CD4-positive, alpha-beta T cell (primary cell): ENCODE measurements around the gene PRPH. TPM values are rescaled to one million over a fixed set of nuclear protein-coding genes. Genes with fewer than 3 reads are reported as not detected.

Experiments
- ATAC-seq: fragments of 200-7000 bp; cut with Tn5 transposase; one replicate; pipeline ENCODE4 v1.10.0; 2022; ENCODE audit warnings: mild to moderate bottlenecking; ENCODE audit not compliant: poor library complexity
- CTCF ChIA-PET: fragments of 350-600 bp; sonication (Branson Sonifier 250); formaldehyde crosslinking; loops from one replicate; lab custom pipeline; 2021; ENCODE audit warnings: antibody characterized with exemption, inconsistent platforms; lab: Charles Lee
- POLR2A ChIA-PET: fragments of 350-600 bp; sonication (Branson Sonifier 250); formaldehyde crosslinking; loops from one replicate; lab custom pipeline; 2021; ENCODE audit warnings: antibody characterized with exemption, inconsistent platforms; lab: Charles Lee
- DNase-seq, 14 experiments: peaks; one replicate each; pipeline ENCODE4 v3.0.0-alpha.2; 2013 to 2020; ENCODE audit warnings: mixed read lengths in 2 of 14
- H3K27ac ChIP-seq, 2 donors: one replicate each; pipeline versions ENCODE4 v1.5.1 to v1.7.0; 2013; ENCODE audit warnings: low read length in 2 of 2, low read depth in 1 of 2, mild to moderate bottlenecking in 1 of 2
- H3K27me3 ChIP-seq, 2 experiments: 1 replicate in 1 of 2; 2 replicates in 1 of 2; pipeline versions ENCODE4 v1.6.1 to v1.7.0; 2013; ENCODE audit warnings: low read length in 2 of 2, control low read depth in 1 of 2, mild to moderate bottlenecking in 1 of 2, moderate library complexity in 1 of 2; ENCODE audit not compliant: insufficient read depth in 2 of 2, control insufficient read depth in 1 of 2
- H3K36me3 ChIP-seq: one replicate; pipeline ENCODE4 v1.6.1; 2013; ENCODE audit warnings: low read length, control low read depth; ENCODE audit not compliant: insufficient read depth
- H3K4me1 ChIP-seq: one replicate; pipeline ENCODE4 v1.6.1; 2013; ENCODE audit warnings: low read length, control low read depth; ENCODE audit not compliant: insufficient read depth
- H3K4me3 ChIP-seq: one replicate; pipeline ENCODE4 v1.5.1; 2013; ENCODE audit warnings: mild to moderate bottlenecking, low read length, moderate library complexity
- H3K9me3 ChIP-seq, 2 experiments: 1 replicate in 1 of 2; 2 replicates in 1 of 2; pipeline versions ENCODE4 v1.6.1 to v1.7.0; 2013; ENCODE audit warnings: low read length in 2 of 2, mild to moderate bottlenecking in 2 of 2, control low read depth in 1 of 2, moderate library complexity in 1 of 2; ENCODE audit not compliant: control insufficient read depth in 1 of 2, insufficient read depth in 1 of 2
- H3K27ac Mint-ChIP-seq: one replicate; pipeline ENCODE4 v1.8.0; 2020; ENCODE audit warnings: mixed read lengths
- H3K27me3 Mint-ChIP-seq: one replicate; pipeline ENCODE4 v1.8.0; 2021; ENCODE audit warnings: mixed read lengths
- H3K36me3 Mint-ChIP-seq: one replicate; pipeline ENCODE4 v1.8.0; 2021; ENCODE audit warnings: low read depth, mixed read lengths
- H3K4me1 Mint-ChIP-seq: one replicate; pipeline ENCODE4 v1.8.0; 2021; ENCODE audit warnings: low read depth, mixed read lengths
- H3K4me3 Mint-ChIP-seq: one replicate; pipeline ENCODE4 v1.8.0; 2020; ENCODE audit warnings: mild to moderate bottlenecking, mixed read lengths
- H3K9me3 Mint-ChIP-seq: one replicate; pipeline ENCODE4 v1.8.0; 2020; ENCODE audit warnings: mixed read lengths
- intact Hi-C, 2 experiments: fragments of 100-400 bp; cut with DNase I in 1 of 2; cut with micrococcal nuclease in 1 of 2; formaldehyde crosslinking; loops; one replicate each; pipeline versions ENCODE4 v1.15.1 to v1.9.0; 2023 to 2025; cut with DNase I, micrococcal nuclease
- total RNA-seq, 174 experiments: library from RNA in 2 of 174; stranded (reverse) in 2 of 174; gene quantifications; one replicate each; pipeline ENCODE4 v1.2.3 and lab custom pipeline; 2021 to 2026
- TF ChIP-seq, protein P1 (sequence below): fragments of 200-600 bp; IDR thresholded peaks from one replicate; pipeline ENCODE4 v1.8.0; 2022; ENCODE audit warnings: antibody characterized with exemption, mild to moderate bottlenecking

Gene PRPH
- total RNA-seq, 2 experiments from 2014 or later: 0.56 TPM; not detected in 1

DNA sequence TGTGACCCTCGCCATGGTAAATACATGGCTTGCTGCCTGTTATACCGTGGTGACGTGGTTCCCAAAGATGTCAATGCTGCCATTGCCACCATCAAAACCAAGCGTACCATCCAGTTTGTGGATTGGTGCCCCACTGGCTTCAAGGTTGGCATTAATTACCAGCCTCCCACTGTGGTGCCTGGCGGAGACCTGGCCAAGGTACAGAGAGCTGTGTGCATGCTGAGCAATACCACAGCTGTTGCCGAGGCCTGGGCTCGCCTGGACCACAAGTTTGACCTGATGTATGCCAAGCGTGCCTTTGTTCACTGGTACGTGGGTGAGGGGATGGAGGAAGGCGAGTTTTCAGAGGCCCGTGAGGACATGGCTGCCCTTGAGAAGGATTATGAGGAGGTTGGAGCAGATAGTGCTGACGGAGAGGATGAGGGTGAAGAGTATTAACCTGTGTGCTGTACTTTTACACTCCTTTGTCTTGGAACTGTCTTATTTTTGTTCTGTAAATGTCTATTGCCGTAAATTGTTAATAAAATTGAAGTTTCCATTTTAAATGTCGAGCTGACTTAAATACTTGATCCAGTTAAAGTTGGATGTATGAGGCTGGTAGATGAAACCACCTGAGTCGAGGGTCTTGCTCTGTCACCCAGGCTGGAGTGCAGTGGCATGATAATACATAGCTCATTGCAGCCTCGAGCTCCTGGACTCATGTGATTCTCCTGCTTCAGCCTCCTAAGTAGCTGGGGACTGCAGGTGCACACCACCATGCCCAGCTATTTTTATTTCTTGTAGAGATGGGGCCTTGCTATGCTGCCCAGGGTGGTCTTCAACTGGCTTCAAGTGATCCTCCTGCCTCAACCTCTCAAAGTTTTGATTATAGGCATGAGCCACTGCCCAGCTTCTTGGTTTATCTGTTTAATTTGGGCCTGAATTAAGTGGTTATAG lies 21.9 kb upstream of the PRPH start:
- POLR2A ChIA-PET: no interaction called here

DNA sequence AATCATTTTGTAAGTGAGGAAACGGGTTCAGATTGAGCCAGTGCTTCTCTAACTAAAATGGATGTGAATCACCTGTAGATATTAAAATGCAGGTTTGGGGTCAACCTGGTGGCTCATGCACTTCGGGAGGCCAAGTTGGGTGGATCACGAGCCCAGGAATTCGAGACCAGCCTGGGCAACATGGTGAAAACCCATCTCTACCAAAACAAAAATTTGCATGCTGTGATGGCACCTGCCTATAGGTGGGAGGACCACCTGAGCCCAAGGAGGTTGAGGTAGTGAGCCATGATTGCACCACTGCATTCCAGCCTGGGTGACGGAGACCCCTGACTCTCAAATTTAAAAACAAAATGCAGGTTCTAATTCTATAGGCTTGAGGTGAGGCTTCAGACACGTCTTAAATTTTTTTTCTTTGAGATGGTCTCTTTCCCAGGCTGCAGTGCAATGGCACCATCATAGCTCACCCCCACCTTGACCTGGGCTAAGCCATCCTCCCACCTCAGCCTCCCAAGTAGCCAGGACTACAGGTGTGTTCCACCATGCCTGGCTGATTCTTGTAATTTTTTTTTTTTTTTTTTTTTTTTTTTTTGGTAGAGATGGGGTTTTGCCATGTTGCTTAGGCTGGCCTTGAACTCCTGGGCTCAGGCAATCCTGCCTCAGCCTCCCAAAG lies 21.1 kb upstream of the PRPH start:
- no peaks in the 10 kb centered on the region for H3K9me3 Mint-ChIP-seq
- no peak for DNase-seq
- Histone ChIP-seq H3K4me1 (no peaks in the 10 kb centered on the region), H3K9me3 (no peaks in the 10 kb centered on the region), H3K4me3 (no peak overlapping the region), H3K27ac (no peak overlapping the region), H3K36me3 (peaks cover 45% of the 10 kb centered on the region), H3K27me3 (no peaks in the 10 kb centered on the region)
- H3K4me1 Mint-ChIP-seq: no peaks in the 10 kb centered on the region
- ChIA-PET POLR2A (no interaction called here), CTCF (no interaction called here)
- H3K27me3 Mint-ChIP-seq: no peaks in the 10 kb centered on the region
- no peak overlapping the region for H3K27ac Mint-ChIP-seq
- H3K36me3 Mint-ChIP-seq: peaks cover 39% of the 10 kb centered on the region
- TF ChIP-seq, protein P1, sequence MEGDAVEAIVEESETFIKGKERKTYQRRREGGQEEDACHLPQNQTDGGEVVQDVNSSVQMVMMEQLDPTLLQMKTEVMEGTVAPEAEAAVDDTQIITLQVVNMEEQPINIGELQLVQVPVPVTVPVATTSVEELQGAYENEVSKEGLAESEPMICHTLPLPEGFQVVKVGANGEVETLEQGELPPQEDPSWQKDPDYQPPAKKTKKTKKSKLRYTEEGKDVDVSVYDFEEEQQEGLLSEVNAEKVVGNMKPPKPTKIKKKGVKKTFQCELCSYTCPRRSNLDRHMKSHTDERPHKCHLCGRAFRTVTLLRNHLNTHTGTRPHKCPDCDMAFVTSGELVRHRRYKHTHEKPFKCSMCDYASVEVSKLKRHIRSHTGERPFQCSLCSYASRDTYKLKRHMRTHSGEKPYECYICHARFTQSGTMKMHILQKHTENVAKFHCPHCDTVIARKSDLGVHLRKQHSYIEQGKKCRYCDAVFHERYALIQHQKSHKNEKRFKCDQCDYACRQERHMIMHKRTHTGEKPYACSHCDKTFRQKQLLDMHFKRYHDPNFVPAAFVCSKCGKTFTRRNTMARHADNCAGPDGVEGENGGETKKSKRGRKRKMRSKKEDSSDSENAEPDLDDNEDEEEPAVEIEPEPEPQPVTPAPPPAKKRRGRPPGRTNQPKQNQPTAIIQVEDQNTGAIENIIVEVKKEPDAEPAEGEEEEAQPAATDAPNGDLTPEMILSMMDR: no peak
- no peak overlapping the region for H3K4me3 Mint-ChIP-seq
- intact Hi-C loops: no loop called here
- ATAC-seq: no peak

More for the DNA sequence above, 21.9 kb upstream of the PRPH start:
- ATAC-seq (no peak), DNase-seq (no peak)
- intact Hi-C loops: no loop called here
- Histone ChIP-seq H3K36me3 (peaks cover 45% of the 10 kb centered on the region), H3K4me3 (no peak overlapping the region), H3K27ac (no peak overlapping the region), H3K9me3 (no peaks in the 10 kb centered on the region), H3K4me1 (peaks cover 1% of the 10 kb centered on the region), H3K27me3 (no peaks in the 10 kb centered on the region)
- Mint-ChIP-seq H3K9me3 (no peaks in the 10 kb centered on the region), H3K4me3 (no peak overlapping the region), H3K27ac (no peak overlapping the region), H3K36me3 (peaks cover 45% of the 10 kb centered on the region), H3K27me3 (no peaks in the 10 kb centered on the region), H3K4me1 (peaks cover 3% of the 10 kb centered on the region)
- TF ChIP-seq, protein P1: no peak
- CTCF ChIA-PET: no interaction called here

DNA sequence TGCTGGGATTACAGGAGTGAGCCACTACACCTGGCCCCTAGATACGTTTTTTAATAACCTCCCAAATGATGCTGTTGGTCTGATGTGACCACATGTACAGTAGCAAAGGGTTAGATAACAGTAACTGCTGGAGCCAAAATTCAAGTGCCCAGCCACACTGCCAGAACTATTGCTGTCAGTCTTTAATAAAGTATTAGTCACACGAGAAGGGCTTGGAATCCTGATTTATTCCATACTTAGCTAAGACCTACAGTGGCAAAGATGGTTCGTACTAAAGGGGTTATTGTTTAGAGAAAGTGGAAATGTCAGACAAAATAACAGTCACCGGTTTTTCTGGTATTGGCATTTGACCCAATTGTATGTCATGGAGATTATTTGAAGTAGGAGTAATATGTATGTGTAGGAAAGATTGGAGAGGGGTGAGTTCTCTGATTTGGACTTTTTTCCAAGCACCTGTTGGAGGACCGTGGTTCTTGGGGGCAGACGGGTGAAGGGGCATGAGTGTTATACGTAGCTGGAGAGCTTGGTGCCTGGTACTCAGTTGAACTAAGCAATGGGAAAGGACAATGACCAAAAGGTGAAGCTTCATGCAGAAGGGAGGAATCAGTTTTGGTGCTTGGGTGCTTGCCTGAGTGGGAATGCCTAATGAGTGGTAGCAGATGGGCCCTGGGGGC lies 20.4 kb upstream of the PRPH start:
- intact Hi-C loops: no loop called here
- H3K27ac Mint-ChIP-seq: no peak overlapping the region
- DNase-seq: no peak
- H3K27me3 ChIP-seq: no peaks in the 10 kb centered on the region
- peaks cover 4% of the 10 kb centered on the region for H3K27me3 Mint-ChIP-seq
- H3K27ac ChIP-seq: no peak overlapping the region
- H3K9me3 ChIP-seq: no peaks in the 10 kb centered on the region
- TF ChIP-seq, protein P1: no peak
- no peaks in the 10 kb centered on the region for H3K4me1 Mint-ChIP-seq
- CTCF ChIA-PET: interaction anchor here (0.5 kb wide), 1 partner anchor 51 kb away, joined by 6 read pairs; no protein-coding TSS in a partner anchor
- H3K4me3 ChIP-seq: no peak overlapping the region
- H3K36me3 Mint-ChIP-seq: peaks cover 32% of the 10 kb centered on the region
- POLR2A ChIA-PET: interaction anchor here (1.5 kb wide), 1 partner anchor 9 kb away, joined by 5 read pairs; the partner anchor contains the start of gene TUBA1C
- no peaks in the 10 kb centered on the region for H3K4me1 ChIP-seq
- H3K4me3 Mint-ChIP-seq: no peak overlapping the region
- no peak for ATAC-seq
- H3K36me3 ChIP-seq: peaks cover 43% of the 10 kb centered on the region
- H3K9me3 Mint-ChIP-seq: no peaks in the 10 kb centered on the region
